ENCODE data around the gene NOL11.
A peak's percentile ranks its signal among the peaks of the same experiment; 100 is the strongest.
"Not testable (repeated sequence)": the region's sequence is repeated elsewhere in the genome, so short reads cannot be mapped to it uniquely, and the experiment has no call there.

Gene NOL11

DNA sequence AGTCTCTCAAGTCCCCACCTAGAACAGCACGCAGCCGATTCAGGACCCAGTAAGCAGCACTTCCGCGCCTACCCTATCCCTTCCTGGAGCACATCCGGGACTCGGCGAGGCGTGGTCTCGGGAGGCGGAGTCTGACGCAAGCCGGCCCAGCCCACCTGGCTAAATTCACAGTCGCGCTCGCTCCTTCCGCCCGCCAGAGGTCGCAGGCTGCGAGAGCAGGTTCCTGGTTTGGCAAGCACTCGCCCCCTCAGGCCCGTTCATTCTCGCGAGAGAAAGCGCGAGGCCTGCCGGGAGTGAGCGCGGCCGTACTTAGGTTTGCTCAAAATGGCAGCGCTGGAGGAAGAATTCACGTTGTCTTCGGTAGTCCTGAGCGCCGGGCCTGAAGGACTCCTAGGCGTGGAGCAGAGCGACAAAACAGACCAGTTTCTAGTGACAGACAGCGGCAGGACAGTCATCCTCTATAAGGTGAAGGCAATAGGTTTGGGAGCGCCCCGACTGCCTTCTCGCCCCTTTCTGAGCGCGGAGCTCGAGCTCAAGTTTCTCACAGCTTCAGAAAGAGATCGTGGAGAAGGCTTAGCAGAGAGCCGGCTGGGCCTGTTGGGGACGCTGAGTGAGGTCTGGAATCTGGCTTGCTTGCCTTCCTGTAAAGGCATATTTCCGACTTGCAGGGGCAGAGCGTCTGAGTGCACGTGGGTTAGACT lies at the start of gene NOL11:
Gene NOL11, plus strand, starts transcription at position 313 of the 701 bp plus-strand sequence. Its CDS starts 12 bp downstream, at position 325.
- peak; percentile 99 for DNase-seq

DNA sequence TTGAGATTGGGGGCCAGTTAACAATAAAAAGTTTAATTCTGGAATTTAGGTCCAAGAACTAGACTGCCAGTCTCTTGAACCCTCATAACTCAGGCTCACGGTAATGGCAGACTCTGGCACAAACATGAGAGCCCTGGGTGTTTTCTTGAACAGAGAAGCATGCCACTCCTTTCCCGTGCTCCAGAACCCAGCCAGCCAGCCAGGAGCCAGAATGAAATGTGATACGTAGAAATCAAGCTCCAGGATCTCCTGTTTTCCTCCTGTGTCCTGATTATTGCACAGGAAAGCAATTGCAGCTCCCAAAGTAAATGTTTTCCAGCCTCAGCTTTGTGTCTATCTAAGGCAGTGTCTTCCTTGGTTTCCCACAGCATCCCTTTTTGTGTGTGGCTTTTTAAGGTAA lies 46.2 kb upstream of the NOL11 start:
- no peak for DNase-seq

DNA sequence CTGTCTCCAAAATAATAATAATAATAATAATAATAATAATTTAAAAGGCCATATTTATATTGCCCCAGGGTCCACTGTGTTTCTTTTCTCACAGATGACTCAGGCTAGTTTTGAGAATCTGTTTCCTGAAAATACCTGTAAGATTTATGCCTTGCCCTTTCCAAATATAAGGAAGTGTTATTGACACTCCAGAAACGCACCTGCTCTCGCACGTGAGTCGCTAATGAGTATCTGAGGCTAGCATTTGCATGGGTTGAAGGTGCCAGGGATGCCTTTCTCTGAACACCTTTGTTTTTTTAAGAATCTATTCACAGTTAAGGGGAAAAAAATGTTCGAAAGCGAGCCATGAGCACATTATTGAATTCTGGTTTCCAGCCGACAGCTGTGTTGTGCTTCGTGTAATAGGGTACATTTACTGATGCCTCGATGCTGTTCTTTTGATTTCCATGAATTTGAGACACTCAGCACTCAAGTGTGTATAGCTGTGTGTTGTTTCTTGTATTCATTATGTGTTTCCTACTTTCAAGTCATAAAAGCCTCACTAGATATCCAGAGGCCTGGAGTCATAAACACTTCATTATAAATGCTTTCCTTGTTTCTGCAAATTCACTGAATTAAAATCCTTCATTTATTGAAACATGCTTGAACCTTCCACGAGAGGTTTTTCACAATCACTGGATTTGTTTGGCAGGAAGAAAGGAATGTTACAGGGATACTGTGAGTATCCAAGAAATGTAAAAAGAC lies 45.0 kb upstream of the NOL11 start:
- DNase-seq = no peak

DNA sequence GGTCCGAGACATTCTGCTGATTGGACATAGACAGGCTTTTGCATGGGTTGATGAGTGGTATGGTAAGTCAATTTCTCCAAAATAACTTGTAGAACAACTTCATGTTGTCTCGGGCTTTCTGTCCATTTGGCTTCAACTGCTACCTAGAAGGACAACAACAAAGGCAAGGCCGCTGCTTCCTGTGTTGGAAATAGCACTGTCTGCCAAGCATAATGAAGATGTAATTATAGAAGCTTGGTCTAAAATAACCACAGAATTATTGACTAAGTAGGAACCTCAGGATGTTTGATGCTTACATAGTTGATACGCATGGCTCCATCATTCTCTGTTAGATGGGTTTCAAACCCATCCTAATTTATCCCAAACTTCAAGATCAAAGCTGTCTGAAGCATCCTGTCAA lies 42.3 kb upstream of the NOL11 start:
- DNase-seq = no peak

DNA sequence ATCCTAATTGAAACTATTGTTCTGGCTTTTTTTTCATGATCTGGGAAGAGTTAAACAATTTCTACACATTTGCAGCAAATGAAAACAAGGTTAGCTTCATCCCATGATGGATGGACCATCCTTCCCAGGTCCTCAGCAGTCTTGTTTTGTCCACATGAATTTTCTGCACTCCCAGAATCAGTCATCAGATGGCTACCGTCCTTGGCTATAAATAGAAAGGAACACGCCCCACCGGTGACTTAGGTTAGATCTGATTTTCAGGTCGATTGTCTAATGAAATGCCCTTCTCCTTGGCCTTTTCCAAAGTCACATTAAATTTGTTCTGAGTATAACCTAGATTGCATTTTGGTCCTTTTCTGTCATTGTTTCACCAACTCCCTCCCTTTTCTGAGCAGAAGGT lies 41.4 kb upstream of the NOL11 start:
- DNase-seq = no peak

DNA sequence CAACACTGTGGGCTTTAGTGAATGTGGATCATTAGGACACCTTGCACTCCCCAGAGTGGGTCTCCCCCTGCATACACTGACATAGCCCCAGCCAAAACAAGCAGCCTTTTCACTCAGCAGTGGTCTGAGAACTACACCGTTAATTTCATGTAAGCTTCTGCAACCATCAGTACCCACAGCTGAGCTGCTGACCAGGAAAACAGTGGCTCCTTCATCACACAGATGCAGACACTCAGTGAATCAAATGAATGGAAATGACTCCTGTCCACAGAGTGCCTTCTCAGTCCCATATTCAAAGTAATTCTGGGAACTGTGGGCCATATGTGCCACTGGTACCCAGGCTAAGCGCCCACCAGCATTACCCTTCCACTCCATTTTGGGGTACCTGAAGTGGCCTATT lies 39.3 kb upstream of the NOL11 start:
- DNase-seq = no peak

DNA sequence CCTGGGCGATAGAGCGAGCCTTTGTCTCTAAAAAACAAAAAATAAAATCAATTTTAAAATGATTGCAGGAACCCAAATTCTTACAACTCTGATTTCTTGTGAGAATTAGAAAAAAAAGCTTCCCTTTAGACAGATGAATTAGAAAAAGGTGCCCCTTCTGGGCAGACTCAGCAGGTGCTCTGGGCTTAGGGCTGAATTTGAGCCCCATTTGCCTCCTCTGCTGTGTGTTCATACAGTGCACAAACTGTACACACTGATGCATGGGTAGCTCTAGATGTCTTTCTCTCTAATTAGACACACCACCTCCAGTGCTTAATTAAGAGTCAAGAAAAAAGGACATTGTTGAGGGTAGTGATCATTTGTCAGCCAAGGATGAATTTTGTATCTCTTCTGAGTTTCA lies 38.5 kb upstream of the NOL11 start:
- no peak for DNase-seq

DNA sequence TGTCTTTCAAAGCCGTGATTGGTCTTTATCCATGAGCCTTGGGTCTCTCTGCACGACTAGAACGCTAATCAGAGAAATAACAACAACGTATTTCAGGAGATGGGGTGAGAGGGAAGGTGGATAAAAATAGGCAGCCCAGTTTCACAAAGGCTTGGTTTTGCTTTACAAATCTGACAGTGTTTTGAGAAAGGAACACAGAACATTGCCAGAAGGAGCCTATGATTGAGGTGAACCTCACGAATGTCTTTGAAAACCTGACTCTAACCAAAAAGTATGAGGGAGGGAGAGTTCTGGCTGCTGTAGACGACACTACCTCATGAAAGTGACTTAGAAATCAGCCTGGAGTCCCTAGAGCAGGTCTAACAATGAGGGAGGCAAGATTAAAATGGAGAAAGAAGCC lies 38.0 kb upstream of the NOL11 start:
- no peak for DNase-seq

DNA sequence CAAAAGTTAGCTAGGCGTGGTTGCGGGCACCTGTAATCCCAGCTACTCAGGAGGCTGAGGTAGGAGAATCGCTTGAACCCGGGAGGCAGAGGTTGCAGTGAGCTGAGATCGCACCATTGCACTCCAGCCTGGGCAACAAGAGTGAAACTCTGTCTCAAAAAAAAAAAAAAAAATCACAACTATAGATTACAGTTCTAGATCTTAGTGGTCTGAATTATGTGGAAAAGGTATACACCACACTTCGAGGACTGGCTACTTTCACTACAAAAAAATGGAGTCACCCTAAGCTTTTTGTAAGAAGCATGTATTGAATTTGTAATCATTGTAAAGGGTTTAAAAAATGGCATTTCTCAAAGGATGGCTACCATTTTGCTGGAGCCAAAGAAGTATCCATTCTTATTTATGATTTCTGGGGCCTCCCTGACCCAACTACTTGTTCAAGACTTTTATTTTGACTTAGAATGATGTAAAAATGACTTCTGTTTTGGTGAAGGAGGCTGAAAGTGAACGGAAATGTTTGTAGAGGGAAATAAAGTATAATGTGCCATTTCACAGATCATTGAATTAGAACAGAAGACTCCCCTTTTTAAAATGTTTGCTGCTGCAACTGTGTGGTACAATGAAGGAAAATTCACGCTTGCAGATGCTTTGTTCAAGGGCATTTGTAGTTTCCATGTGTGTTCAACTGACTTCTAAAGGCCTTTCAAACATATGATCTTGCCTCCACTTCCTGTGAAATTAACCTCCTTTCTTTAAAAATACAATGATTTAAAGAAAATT lies 37.1 kb upstream of the NOL11 start:
- no peak for DNase-seq

DNA sequence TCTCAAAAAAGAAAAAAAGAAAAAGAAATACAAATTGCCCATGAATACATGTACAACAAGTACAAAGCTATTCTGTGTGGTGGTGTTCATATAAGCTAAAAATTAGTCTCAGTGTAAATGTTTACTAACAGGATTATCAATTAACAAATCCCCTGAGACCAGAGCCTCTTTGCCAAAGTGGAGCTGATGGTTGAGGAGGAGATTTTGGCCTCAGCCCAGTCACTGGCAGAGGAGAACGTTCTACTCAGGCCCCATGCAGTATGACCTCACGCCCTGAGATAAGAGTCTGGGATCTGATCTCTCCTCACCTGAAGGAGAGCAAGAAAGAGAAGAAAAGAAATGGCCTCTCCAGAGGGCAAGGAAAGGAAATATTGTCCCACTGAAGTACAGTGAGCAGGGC lies 35.5 kb upstream of the NOL11 start:
- no peak for DNase-seq

DNA sequence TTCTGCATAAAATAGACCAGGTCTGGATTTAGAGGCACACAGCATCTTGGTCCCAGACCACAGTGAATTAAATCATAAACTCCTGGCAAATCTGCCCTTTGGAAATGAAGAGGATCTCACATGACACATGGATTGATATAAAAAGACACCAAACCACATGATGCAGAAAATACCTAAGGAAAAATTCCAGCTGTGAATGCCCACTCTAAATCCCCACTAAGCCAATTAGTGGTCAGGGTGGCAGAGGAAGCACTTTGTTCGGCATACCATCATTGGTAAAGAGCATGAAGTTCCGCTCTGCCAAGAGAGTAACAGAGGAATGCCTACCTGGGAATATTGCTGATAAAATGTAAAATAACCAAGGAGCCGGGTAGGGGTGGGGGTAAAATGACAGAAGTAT lies 32.4 kb upstream of the NOL11 start:
- DNase-seq = no peak

DNA sequence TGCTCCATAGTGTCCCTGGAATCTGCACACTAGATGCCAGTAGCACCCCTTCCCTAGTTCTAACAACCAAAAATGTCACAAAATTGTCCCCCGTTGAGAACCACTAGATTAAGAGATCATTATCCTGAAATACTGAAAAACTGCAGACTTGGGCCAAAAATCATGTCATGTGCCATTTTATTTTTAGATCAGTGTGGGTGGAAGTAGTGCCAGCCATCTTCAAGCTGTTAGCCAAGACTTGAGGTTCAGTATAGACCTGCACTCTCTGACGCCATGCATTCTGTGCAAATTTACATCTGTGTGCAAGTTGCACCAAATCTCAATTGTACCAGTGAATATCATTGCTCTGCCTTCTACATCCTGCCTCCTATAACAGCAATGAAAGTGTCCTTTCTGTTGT lies 31.5 kb upstream of the NOL11 start:
- no peak for DNase-seq

DNA sequence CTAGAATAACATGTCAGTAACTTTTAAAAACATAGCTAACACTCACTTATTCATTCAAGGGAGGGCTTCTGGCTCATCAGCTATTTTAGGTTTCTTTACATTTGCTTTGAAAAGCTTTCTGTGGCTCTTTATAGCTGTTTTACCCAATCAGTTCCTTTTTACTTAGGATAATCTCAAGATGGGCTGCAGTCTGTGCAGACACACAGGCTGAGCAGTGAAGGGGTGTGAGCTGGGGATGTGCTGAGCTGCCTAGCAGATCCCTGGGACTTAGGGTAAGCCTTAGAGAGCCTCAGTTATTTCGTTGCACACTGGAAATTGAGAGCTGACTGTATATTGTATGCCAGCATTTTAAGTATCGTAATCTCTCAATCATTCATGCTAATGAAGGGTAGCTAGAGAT lies 30.2 kb upstream of the NOL11 start:
- no peak for DNase-seq

DNA sequence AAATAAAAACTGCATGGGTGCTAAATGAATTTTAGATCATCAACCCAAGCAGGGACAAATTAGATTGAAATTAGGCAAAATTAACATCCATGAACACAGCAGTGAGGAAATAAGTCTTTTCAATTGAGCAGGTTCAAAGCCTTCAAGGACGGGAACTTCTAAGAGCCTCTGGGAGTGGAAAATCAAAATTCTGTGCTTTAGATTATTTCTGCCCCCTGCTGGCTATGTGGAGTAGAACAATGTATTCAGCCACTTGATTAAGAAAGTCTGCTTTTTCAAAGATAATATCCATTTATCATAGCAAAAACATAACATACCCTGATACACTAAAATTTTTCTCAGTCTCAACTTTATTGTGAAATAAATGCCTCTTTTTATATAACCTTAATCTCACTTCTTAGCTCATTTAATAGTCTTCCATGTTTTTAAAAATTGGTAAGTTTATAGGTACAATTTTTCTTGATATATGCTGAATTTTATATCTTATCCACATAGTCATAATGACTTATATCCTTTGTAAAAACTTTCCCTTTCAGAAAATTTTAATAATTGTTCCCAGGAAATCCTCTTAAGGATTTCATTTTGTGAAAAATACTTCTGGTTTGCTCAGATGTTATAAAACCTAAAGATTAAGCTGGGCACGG lies 28.1 kb upstream of the NOL11 start:
- peak; percentile 21 for DNase-seq

DNA sequence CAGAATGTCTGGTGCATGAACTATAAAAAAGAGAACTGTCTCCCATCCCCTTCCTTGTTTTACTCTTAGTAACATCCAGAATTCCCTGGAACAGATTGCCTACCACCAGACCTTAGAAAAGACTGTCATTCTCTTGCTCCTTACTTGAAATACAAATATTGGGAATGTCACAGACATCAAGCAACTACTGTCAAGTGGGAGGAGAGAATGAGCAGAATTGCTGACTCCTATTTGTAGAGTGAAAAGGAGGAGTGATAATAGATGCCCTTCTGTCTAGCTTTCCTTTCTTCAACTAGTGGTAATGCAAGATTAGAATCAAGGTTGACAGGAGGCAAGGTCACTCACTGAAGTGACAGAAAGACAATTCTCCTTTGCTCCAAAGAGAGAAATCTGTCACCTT lies 23.9 kb upstream of the NOL11 start:
- DNase-seq = no peak

DNA sequence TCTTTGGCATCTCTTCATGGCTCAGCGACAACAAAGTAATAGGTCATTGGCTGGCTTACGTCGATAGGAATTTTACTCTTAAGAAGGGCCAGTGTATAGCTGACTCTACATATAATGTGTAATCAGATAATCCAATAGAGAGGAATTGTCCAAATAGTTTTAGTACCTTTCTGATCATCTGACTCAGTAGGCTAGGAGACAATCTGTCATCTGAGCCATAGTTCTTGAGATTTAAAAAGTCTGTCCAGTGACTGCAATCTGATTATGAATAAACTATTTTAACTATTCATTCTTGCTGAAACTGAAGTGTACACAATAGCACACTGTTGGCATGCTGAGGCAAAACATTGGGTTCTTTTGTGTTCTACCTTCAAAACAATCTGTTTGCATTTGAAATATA lies 21.4 kb upstream of the NOL11 start:
- DNase-seq = no peak

DNA sequence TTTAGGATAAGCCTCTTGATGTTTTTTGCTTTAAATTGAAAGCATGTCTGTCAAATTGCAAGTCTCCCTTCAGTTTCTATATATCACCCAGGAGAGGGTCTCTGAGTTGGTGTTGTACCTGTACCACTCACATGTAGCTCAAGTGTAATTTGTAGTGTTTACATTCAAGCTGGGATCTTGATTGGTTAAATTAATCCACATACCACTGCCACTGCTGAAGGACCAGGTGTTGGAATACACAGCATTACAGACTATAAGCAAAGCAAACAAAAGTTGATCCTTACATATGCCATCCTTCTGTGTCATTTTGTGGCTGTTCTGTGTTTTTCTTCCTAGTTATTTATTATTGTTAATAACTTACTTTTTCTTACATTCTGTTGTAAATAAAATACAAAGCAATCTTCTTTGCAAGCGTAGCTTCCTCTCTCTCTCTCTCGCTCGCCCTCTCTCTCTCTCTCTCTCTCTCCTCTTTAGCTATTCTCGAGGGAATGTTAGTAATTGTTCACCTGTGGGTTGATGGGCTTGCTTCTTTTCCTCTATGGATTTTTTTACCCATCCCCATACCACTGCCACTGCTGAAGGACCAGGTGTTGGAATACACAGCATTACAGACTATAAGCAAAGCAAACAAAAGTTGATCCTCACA lies 20.8 kb upstream of the NOL11 start:
- no peak for DNase-seq

DNA sequence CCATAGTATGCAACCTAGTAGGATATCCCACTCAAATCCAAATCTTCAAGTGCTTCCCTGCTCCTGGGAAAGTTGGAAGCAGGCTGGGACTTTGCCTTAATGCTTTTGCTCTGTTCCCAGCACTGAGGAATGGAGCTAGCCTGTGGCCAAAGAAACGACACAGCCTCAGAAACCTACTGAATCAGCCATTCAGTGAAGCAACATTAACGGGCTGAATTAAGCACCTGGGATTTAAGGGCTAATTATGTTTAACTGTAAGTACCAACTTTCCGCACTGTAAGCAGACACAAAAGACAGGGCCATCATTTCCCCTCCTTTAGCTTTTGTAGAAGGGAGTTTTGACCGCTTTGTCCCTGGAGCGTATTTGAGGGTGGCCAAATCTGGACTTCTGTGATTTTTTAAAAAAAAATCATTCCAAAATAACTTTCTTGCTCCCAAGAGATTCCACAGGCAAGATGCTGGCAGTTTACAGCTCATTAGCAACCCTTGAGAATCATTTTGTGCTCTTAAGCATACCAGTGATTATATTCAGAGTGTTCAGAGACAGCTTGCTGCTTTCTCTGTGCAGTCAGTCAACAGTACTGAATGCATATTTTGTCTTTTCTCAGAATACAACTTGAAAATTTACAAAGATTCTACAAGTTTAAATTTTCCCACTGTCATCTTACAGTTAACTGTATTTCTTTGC lies 17.6 kb upstream of the NOL11 start:
- no peak for DNase-seq

DNA sequence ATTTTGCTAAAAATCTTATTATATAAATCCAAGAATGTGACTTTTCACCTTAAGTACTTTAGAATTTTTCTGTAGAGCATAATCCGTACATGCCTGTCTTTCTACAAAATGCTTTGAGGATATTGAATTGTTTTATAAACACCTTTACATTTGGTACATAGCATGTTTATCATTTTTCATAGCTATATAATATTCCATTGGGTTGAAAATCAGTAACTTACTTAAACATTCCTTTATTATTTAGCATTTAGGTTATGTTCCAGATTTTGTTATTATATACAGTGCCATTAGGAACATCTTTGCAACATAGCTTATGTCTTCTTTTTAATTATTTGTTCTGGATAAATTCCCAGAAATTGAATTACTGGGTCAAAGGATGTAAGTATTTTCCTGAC lies 17.0 kb upstream of the NOL11 start:
- no peak for DNase-seq

DNA sequence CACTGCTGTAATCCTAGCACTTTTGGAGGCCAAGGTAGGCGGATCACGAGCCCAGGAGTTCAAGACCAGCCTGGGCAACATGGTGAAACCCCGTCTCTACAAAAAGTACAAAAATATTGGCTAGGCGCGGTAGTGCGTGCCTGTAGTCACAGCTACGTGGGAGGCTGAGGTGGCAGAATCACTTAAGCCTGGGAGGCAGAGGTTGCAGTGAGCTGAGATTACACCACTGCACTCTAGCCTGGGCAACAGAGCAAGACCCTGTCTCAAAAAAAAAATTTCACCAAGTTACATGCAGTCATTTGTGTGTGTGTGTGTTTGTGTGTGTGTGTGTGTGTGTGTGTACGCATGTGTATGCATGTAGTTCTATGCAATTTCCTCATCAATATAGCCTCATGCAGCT lies 14.9 kb upstream of the NOL11 start:
- not testable (repeated sequence) for DNase-seq

DNA sequence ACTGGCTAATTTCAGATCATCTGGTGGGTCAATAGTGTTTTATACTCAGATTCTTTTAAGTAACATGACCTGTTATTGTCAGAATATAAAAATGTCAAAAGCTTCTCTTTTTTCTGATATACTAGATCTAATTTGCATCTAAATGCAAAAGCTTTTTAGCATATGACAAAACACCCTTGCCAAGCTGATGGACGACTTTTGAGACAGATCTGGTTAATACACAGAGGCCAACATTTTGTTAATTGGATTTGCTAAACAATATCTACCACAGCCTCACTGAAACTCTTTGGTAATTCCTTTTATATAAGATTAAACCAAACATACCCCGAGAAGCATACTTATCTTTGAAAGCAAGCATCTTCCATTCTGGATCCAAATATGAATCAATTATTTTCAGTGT lies 10.3 kb upstream of the NOL11 start:
- no peak for DNase-seq

DNA sequence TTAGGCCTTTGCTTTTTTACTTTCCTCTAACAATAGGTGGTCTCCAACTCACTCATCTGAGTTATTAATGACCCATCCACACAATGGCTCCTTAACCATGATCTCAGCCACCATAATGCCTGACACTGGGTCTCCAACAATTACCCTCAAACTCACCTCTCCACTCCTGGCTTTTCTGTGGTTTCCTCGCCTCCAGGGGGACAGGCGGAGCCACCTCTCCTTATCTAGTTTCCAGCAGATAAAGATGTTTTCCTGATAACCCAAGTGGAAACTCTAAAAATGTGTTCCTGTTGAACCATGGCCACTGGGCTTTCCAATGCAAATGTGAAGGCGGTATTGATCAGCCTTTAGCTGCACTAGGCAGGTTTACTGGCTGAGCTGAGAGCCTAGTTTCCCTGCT lies 9.4 kb upstream of the NOL11 start:
- DNase-seq = no peak
